GM19463 (cell line): ENCODE data around the gene PRKG2.

Source experiments
- ATAC-seq: cut with Tn5 transposase; IDR thresholded peaks from one replicate; pipeline ENCODE4 v1.9.1; 2021; ENCODE audit warnings: mild to moderate bottlenecking, moderate library complexity; ENCODE audit not compliant: unreplicated experiment

PRKG2 gene

GRCh38 chr4:81102107-81102506 lies 112.9 kb downstream of the PRKG2 start:
- ATAC-seq, result no peak

GRCh38 chr4:81096566-81096965 lies 118.5 kb downstream of the PRKG2 start:
- no peak for ATAC-seq

- ATAC-seq, result no peak
These were observed 119.6 kb downstream of the PRKG2 start for GRCh38 chr4:81095389-81095788.

GRCh38 chr4:81093720-81094401 lies 121.2 kb downstream of the PRKG2 start:
- no peak for ATAC-seq

GRCh38 chr4:81085979-81086378 lies 129.0 kb downstream of the PRKG2 start:
- ATAC-seq, result no peak

GRCh38 chr4:81085291-81085690 lies 129.7 kb downstream of the PRKG2 start:
- ATAC-seq, result no peak

- ATAC-seq, result no peak
These were observed 130.4 kb downstream of the PRKG2 start for GRCh38 chr4:81084634-81085033.

GRCh38 chr4:81084029-81084428 lies 131.0 kb downstream of the PRKG2 start:
- no peak for ATAC-seq

GRCh38 chr4:81081156-81081555 lies 133.9 kb downstream of the PRKG2 start:
- no peak for ATAC-seq

- ATAC-seq, result no peak
These were observed 144.0 kb downstream of the PRKG2 start for GRCh38 chr4:81071013-81071412.

- ATAC-seq, result peak; percentile 95
These were observed 145.2 kb downstream of the PRKG2 start for GRCh38 chr4:81069706-81070331.

GRCh38 chr4:81065446-81065845 lies 149.6 kb downstream of the PRKG2 start:
- no peak for ATAC-seq

GRCh38 chr4:81062001-81062400 lies 153.0 kb downstream of the PRKG2 start:
- ATAC-seq, result no peak

GRCh38 chr4:81061344-81061730 lies 153.7 kb downstream of the PRKG2 start:
- no peak for ATAC-seq

- ATAC-seq, result no peak
These were observed 154.3 kb downstream of the PRKG2 start for GRCh38 chr4:81060587-81061343.

GRCh38 chr4:81058621-81059020 lies 156.4 kb downstream of the PRKG2 start:
- no peak for ATAC-seq

GRCh38 chr4:81052119-81053068 lies 162.6 kb downstream of the PRKG2 start:
- peak; percentile 98 for ATAC-seq

- ATAC-seq, result no peak
These were observed 165.1 kb downstream of the PRKG2 start for GRCh38 chr4:81049907-81050306.

- ATAC-seq, result no peak
These were observed 165.7 kb downstream of the PRKG2 start for GRCh38 chr4:81049330-81049729.

- ATAC-seq, result no peak
These were observed 172.2 kb downstream of the PRKG2 start for GRCh38 chr4:81042578-81043365.
